Coronary artery (tissue), 2 donors: ENCODE data around the gene PSMD13.
"Not testable (repeated sequence)": the region's sequence is repeated elsewhere in the genome, so short reads cannot be mapped to it uniquely, and the experiment has no call there.

Source experiments
- DNase-seq: peaks from one replicate; pipeline ENCODE4 v3.0.0-alpha.2; 2017; ENCODE audit warnings: low spot score
- H3K27ac ChIP-seq, 2 donors: fragments of 200-600 bp; sonication (generic); one replicate each; pipeline ENCODE4 v1.5.1; 2016 to 2019
- H3K4me3 ChIP-seq: fragments of 200-600 bp; sonication (generic); 2 replicates; pipeline ENCODE4 v1.5.1; 2016; ENCODE audit warnings: mild to moderate bottlenecking, moderate library complexity
- TF ChIP-seq, protein P1 (sequence below): fragments of 200-600 bp; sonication (generic); IDR thresholded peaks from one replicate; pipeline ENCODE4 v1.5.1; 2019; ENCODE audit warnings: antibody characterized with exemption

PSMD13 gene

DNA sequence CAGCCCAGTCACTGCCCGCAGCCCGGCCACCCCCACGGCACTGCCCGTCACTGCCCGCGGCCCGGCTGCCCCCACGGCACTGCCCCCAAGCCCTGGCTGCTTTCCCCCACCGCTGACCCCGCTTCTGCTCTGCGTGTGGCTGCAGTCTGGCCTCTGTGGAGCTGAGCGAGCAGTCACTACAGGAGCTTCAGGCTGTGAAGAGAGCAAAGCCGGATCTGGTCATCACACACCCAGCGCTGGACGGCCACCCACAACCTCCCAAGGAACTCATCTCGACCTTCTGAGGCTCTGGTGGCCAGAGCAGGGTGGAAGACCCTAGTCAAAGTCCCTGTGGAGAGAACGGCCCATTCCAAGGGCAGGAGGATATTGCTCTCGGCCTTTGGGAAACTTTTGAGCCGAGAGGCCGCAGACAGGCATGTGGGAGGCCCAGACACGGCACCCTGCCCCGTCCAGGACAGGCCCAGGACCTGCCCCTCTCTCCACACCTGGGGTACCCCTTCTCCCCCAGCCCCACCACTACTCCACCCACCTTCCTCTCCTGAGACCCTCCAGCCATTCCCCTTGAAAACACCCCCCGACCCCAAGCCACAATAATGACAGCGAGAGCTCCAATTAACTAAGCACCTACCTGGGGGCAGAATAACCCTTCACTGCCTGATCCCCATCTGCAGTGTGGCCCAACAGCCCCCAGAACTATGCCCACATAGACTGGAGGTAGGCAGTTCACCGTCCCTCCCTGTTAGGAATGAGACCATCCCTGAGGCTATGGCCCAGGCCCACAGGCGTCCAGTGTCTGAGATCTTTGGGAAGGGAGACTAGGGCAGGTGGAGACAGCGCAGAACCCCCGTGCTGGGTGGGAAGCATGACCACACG is 48.5 kb downstream of the PSMD13 start:
- no peak for DNase-seq
- TF ChIP-seq, protein P1, sequence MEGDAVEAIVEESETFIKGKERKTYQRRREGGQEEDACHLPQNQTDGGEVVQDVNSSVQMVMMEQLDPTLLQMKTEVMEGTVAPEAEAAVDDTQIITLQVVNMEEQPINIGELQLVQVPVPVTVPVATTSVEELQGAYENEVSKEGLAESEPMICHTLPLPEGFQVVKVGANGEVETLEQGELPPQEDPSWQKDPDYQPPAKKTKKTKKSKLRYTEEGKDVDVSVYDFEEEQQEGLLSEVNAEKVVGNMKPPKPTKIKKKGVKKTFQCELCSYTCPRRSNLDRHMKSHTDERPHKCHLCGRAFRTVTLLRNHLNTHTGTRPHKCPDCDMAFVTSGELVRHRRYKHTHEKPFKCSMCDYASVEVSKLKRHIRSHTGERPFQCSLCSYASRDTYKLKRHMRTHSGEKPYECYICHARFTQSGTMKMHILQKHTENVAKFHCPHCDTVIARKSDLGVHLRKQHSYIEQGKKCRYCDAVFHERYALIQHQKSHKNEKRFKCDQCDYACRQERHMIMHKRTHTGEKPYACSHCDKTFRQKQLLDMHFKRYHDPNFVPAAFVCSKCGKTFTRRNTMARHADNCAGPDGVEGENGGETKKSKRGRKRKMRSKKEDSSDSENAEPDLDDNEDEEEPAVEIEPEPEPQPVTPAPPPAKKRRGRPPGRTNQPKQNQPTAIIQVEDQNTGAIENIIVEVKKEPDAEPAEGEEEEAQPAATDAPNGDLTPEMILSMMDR = no peak
- no peak overlapping the region for H3K27ac ChIP-seq
- H3K4me3 ChIP-seq = no peak overlapping the region

DNA sequence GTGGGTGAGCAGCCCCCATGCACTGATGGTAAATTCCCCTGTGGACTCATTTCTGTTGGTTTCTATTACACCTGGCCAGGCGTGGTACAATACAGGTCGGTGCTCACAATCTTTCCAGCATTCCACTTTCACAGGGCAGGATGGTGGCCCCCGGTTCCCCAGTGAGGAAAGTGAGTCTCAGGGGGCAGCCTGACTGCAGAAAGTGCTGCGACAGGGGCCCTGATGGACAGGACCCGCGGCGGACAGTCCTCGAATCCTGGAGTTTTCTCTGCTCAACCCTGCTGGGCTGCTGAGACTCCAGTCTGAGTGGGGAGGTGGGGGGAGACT is 49.1 kb downstream of the PSMD13 start:
- no peak for DNase-seq
- Histone ChIP-seq H3K4me3 (no peak overlapping the region), H3K27ac (no peak overlapping the region)
- TF ChIP-seq, protein P1 = no peak

DNA sequence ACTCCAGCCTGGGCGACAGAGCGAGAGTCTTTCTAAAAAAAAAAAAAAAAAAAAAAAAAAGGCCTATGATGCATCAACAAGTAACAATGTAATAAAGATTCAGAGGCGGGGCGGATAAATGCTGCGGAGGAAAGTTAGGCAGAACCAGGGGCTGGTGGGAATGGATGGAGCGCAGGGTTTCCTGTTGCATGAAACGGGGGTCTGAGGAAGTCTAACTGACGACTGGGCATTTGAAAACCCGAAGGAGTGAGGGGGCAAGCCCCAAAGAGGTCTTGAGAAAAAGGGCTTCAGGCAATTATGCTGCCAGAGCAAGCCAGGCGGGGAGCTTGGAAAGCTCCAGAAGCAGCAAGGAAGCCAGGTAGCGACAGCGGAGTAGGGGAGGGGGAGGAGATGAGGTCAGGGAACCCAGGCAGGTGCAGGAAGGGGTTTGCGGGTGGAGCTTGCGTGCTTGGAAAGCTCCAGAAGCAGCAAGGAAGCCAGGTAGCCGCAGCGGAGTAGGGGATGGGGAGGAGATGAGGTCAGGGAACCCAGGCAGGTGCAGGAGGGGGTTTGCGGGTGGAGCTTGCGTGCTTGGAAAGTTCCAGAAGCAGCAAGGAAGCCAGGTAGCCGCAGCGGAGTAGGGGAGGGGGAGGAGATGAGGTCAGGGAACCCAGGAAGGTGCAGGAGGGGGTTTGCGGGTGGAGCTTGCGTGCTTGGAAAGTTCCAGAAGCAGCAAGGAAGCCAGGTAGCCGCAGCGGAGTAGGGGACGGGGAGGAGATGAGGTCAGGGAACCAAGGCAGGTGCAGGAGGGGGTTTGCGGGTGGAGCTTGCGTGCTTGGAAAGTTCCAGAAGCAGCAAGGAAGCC is 50.4 kb downstream of the PSMD13 start:
- not testable (repeated sequence) for H3K27ac ChIP-seq, H3K4me3 ChIP-seq
- peak; percentile 67 for DNase-seq

DNA sequence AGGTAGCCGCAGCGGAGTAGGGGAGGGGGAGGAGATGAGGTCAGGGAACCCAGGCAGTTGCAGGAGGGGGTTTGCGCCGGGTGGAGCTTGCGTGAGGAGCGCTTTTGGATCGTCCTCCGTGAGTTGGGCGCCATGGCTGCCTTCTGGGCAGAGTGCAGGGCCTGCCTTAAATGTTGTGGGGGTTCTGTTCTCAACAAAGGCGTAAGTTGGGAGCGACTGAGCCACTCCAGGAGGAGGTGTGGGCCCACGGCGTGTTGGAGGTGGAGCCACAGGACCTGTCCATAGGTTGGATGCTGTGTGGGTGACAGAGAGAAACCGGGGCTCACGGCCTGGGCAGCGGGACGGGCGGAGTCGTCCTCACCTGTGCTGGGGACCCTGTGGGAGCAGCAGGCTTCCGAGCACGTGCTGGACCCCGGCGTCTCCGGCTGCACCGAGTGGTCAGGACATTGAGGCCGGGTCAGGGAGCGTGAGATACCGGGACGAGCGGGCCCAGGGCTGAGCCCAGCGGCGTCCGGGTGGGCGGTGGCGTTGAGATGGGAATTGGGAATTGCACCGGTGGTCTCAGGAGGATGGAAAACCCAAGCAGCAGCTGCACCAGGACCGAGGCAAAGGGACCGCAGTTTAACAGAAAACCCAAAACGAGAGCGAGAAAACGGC is 51.2 kb downstream of the PSMD13 start:
- Histone ChIP-seq H3K27ac (no peak overlapping the region), H3K4me3 (peak overlapping the region; percentile 73)
- peak; percentile 78 for DNase-seq
- TF ChIP-seq, protein P1 = no peak

DNA sequence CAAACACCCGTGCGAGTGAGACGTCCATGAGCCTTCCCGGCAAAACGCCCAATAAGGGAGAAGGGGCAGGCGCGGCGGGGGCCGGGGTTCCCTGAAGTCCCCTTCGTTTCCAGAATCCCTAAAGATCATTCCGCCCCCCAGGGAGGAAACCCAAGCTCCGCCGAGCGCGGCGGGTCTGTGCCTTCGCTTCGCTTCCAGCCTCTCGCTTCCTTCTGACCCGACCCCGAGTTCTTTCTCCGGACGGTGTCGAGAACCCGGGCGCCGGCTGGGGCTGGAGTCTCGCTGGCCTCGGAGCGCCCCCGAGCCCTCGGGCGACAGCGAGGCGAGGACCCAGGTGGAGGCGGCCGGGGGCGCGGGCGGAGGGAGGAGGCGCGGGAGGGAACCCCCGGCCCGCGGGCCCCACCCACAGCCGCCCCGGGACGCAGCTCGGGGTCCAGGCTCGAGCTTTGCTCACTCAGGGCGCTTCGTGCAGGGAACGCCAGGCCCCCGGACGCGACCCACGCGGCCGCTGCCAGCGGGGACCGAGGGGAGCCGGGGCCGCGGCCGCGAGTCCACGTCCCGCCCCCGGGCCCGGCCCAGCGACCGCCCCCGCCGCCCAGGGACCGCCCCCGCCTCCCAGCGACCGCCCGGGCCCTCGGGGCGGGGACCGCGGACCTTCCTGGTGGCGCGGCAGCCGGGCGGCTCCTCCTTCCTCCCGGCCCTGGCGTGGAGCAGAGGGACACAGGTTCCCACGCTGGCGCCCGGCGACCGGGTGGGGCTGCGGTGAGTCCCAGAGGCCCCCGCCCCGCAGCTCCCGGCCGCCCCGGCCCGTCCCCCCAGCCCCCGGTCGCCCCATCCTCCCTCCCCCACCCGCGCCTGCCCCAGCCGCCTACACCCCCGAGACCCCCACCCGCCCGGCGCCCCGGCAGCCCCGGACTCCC is 52.0 kb downstream of the PSMD13 start, which contains the start of gene PGGHG:
Gene PGGHG, plus strand, starts transcription at position 649 of the 920 bp plus-strand sequence. CDS start 691 bp downstream, outside the sequence.
- TF ChIP-seq, protein P1 = no peak
- Histone ChIP-seq H3K4me3 (peak within 1 kb of the TSS; percentile 73), H3K27ac (peak within 1 kb of the TSS; percentile 39 to 87)
- peak; percentile 83 for DNase-seq

DNA sequence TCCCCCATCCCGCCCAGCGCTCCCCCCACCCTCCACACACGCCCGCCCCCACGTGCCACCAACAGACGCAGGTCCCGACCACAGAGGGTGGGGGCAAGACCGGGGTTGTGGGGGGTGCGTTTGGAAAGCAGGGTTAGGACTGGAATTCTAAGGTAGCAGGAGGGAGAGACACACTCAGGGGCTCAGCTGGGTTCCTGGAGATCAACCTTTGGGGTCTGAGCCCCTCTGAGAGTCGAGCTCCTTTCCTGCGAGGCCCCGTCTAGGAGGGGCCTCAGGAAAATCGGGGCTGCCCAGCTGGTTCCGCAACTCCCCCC is 52.6 kb downstream of the PSMD13 start:
- Histone ChIP-seq H3K27ac (peak overlapping the region; percentile 39 to 87), H3K4me3 (peak overlapping the region; percentile 73)
- TF ChIP-seq, protein P1 = no peak

More for the DNA sequence above, 52.6 kb downstream of the PSMD13 start:
- DNase-seq = no peak
